Stimulated activated CD8-positive, alpha-beta memory T cell treated with anti-CD3 and anti-CD28 coated beads, Interleukin-4, amount 100 ng/mL, for 4 hours (primary cell): ENCODE results near the gene DAG1.

Experiments used
- DNase-seq, 2 donors: peaks; one replicate each; pipeline ENCODE4 v3.0.0-alpha.2; 2020; ENCODE audit warnings: low read depth in 2 of 2, low spot score in 1 of 2

DAG1 gene

GRCh38 chr3:49469936-49470713, at the start of gene DAG1:
DAG1 (plus strand) TSS chr3:49470267; CDS start chr3:49510535, 40,268 bp downstream.
- peak; percentile 85 to 88 for DNase-seq

- no peak for DNase-seq
Measured at GRCh38 chr3:49421890-49422378, 48.1 kb upstream of the DAG1 start.

GRCh38 chr3:49422379-49423248, 47.5 kb upstream of the DAG1 start, which contains the start of gene AMT:
AMT (minus strand) TSS chr3:49422473; CDS start chr3:49422450, 23 bp downstream.
- no peak for DNase-seq

- no peak for DNase-seq
Measured at GRCh38 chr3:49424816-49425215, 45.3 kb upstream of the DAG1 start.

GRCh38 chr3:49427586-49427985, 42.5 kb upstream of the DAG1 start:
- no peak for DNase-seq

GRCh38 chr3:49428752-49429080, 41.4 kb upstream of the DAG1 start:
- DNase-seq = no peak

- no peak for DNase-seq
Measured at GRCh38 chr3:49434731-49435130, 35.3 kb upstream of the DAG1 start.

GRCh38 chr3:49445391-49445790, 24.7 kb upstream of the DAG1 start:
- DNase-seq = no peak

GRCh38 chr3:49453621-49454020, 16.4 kb upstream of the DAG1 start:
- DNase-seq = no peak

GRCh38 chr3:49454458-49454857, 15.6 kb upstream of the DAG1 start:
- DNase-seq = no peak

- no peak for DNase-seq
Measured at GRCh38 chr3:49454898-49455681, 15.0 kb upstream of the DAG1 start.

- no peak for DNase-seq
Measured at GRCh38 chr3:49456466-49456865, 13.6 kb upstream of the DAG1 start.

- no peak for DNase-seq
Measured at GRCh38 chr3:49460188-49460890, 9.7 kb upstream of the DAG1 start.

- no peak for DNase-seq
Measured at GRCh38 chr3:49460956-49461355, 9.1 kb upstream of the DAG1 start.

- no peak for DNase-seq
Measured at GRCh38 chr3:49461443-49462171, 8.5 kb upstream of the DAG1 start.

GRCh38 chr3:49462222-49462621, 7.8 kb upstream of the DAG1 start:
- no peak for DNase-seq

- DNase-seq = no peak
Measured at GRCh38 chr3:49465270-49466034, 4.6 kb upstream of the DAG1 start.

- DNase-seq = no peak
Measured at GRCh38 chr3:49466085-49466484, 4.0 kb upstream of the DAG1 start.
